ENCODE data around the gene PPIL1.
"Not testable (repeated sequence)": the region's sequence is repeated elsewhere in the genome, so short reads cannot be mapped to it uniquely, and the experiment has no call there.

PPIL1 gene

DNA sequence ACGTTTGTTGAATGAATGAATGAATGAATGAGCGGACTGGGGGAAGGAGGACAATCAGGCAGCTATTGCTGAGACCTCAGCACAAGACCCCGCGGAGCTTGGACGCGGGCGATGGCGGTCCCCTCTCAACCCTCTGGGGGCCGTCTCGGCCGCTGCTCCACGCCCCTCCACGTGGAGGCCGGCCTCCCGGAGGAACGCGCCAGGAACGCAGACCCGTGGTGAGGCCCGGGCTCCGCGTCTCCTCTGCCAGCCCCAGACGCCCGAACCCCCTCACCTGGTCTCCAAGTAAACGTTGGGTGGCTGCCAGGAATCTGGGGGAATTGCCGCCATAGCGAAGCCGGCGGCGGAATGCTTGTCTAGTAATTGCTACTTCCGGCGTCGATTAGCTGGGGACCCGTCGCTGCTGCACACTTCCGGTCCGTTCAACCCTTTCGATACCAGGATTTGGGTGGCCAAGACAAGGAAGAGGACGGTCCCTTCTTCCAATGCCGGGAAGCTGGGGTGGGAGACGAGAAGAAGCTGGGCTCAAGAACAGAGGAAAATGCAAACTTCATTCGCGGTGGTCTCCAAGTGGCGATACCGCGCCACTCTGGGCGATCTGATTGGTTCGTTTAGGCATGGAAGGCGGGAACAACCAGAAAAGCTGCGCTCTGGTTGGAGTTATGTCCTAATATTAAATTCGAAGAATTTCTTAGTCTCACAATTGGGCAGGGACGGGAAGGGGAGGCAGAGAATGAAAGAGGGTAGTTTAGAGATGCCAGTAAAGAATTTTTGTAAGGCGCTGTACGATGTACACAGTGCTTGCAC, at the start of gene PPIL1:
PPIL1 (minus strand) TSS at position 361 of the 807 bp plus-strand sequence; CDS start at position 330, 31 bp downstream.
- peak; percentile 83 to 86 for DNase-seq

DNA sequence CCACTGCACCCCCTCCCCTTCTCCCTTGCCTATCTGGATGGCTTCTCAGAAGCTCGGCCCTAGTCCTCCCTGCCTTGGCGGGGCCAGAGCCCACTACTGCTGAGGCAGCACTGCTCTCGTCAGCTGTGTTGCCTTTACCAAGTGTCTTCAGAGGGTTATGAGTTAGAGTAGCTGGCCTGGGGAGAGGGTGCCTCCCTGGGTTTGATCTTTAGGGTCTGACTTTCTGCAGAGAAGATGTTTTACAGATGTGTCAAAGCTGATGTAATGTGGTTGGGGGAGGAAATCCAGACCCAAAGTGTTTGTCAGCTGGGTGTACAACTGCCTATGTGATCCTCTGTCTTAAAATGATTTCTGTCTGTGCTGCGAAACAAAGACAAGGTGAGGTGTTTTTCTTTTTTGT, 49.5 kb upstream of the PPIL1 start:
- DNase-seq: no peak

DNA sequence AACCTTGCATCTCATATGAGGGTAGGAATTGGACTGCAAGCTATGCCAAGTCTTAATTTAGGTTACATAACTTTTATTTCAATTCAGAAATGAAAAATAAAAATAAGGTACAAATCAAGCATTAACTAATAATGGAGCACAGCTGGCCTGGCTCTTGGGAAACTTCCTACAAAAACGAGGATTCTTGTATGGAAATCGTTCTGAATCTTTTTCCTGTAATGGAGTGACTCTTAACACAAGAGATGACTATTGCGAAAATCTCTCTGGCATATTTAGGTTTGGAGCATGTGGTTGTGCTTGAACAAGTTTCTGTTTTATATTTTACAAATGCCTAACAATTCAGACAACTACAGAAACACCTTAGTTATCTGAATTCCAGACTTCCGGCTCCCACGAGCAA, 45.9 kb upstream of the PPIL1 start:
- DNase-seq: no peak

DNA sequence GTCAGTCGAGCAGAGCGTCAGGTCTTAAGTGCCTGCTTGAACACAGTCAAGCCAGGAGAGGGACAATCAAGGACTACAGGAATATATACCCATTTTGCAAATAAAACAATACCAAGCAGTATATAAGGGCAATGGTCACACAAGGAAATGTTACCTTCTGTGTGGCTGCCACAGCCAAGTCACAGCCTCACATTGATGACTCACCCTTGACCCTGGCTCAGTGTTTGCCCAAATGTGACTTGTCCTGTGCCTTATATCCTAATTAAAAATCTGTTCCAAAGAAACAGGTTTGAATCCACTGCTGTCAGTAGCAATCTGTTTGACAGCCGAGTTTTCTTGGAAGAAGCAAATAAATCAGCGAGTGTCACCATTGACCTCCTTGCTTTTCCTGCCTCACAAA, 45.4 kb upstream of the PPIL1 start:
- DNase-seq: no peak

DNA sequence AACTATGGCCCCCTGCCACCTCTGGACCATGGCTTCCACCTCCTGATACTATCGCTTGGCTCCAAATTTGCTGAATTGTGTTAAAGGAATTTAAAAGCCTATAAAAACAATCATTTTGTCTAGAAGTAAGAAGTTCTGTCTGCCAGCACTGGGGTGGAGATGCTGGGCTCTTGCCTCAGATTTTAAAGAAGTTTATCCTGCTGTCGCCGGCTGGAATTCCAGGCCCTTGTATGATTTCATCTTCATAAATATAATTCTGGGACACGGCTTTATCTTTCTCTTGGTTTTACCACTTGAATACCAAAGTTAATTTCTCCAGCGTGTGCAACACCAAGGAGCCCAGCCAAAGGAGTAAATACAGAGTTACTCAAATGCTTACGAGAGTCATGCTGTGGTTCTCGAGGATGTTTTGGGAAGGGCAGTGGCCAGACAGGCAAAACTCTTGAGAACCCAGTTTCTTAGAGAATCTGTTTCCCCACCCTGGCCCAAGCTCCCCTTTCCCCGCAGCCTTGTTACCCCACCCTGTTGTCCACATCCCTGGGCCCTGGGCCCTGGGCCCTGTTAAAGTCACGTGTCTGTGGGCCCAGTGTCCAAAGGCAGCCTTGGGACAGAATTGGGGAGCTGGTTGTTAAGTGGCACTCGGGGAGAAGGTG, 43.1 kb upstream of the PPIL1 start:
- DNase-seq: no peak

DNA sequence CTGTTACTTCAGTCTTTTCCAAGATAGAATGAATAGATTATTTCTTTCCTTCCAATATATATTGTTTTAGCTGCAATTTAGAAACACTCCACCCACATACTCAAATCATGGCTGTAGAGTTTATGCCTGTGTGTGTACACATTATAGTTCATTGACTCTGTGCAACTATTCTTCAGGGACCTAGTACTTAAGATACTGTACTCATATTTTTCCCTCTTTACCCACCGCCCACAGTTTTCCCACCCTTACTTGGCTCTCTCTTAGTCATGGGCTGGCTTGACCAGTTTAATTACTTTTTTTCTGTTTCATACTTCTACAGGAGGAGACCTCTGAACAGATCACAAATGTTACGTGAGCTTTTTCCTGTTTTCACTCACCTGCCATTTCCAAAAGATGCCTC, 41.5 kb upstream of the PPIL1 start:
- no peak for DNase-seq

DNA sequence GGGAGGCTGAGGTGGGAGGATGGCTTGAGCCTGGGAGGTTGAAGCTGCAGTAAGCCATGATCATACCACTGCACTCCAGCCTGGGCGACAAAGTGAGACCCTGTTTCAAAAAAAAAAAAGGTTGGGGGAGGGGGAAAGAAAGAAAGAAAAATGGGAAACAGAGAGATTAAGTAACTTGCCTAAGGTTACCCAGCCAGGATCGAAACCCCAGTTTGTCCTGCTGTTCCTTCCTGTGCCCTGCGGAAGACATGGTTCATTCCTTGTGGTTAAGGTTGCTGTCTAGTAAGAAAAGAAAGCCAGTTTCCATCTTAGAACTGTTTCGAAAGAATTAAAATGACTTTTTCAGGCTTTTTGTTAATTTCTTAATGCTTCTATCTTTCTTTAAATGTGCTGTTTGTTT, 41.0 kb upstream of the PPIL1 start:
- no peak for DNase-seq

DNA sequence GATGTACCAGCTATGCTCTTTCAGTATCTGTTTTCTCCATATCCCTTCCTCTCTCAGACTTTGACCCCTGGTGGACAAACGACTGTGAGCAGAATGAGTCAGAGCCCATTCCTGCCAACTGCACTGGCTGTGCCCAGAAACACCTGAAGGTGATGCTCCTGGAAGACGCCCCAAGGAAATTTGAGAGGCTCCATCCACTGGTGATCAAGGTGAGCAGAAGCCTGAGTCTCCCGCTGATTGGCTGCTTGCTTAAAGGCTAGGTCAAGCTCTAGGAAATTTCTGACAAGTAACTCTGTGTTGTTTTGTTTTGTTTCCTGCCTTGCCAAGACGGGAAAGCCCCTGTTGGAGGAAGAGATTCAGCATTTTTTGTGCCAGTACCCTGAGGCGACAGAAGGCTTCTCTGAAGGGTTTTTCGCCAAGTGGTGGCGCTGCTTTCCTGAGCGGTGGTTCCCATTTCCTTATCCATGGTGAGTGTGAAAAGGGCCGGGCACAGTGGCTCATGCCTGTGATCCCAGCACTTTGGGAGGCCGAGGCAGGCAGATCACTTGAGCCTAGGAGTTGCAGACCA, 39.7 kb upstream of the PPIL1 start:
- peak in 1 of 2 donors; percentile 3 for DNase-seq

DNA sequence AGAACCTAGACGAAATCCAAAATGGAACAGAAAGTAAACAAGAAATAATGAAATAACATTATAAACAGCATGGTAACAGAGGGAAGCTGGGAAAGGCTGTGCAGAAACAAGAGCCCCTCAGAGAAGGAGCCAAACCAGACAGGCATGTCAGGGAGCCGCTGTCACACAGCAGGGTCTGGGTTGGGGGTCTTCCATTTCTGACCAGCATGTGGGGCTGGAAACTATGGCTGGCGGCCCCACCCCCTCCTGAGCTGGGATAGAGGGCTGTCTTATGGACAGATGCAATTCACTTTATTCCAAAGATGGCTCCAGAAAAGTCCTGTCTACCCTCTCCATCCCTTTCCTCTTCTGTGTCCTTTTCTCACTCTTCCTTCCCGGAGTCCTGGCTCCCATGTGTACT, 38.5 kb upstream of the PPIL1 start:
- no peak for DNase-seq

DNA sequence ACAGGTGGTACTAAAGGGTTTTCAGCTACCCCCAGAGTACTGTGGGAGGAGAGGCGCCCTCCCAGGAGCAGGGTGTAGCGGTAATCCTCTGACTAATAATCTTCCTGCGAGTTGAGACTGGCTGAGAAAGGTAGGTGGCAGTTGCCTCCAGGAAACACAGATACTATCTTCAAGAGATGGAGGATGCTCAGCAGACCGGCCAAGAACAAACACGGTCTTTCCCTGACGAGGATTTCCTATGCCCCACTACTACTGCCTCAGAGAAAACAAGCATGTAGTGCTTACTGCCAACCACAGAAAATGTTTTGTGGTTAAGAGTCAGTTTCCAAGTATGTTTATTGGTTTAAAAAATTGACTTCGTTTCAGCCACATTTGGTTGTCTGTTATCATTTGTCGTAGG, 38.0 kb upstream of the PPIL1 start:
- DNase-seq: peak; percentile 57

DNA sequence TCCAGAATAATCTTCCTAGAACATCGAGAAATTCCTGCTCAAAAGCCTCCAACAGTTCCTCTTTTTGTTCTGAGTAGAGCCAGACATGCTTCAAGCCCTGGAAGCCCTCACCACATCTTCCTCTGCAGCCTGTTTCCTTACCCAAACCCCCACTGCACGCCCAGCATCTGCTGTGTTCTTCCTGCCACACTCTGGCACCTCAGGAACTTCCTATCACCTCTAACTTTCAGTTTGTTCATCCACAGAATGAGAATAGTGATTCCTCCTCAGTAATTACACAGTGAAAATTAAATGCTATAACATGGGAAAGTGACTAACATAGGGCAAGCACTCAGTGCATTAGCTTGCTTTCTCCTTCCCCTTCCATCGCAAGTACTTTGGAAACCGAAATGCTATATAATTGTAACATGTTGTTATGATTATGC, 37.4 kb upstream of the PPIL1 start:
- peak; percentile 40 to 51 for DNase-seq

DNA sequence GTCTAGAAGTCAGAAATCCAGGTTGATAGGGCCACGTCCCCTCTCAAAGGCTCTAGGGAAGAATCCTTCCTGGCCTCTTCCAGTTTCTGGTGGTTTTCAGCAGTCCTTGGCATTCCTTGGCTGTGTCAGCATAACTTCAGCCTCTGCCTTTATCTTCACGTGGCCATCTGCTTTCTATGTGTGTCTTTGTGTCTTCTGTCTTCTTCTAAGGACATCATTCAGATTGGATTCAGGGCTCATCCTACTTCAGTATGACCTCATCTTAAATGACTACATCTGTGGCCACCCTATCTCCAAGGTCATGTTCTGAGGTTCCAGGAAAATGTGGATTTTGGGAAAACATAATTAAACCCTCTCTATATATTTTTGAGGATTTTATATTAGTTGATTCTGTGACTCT, 34.1 kb upstream of the PPIL1 start:
- DNase-seq: no peak

DNA sequence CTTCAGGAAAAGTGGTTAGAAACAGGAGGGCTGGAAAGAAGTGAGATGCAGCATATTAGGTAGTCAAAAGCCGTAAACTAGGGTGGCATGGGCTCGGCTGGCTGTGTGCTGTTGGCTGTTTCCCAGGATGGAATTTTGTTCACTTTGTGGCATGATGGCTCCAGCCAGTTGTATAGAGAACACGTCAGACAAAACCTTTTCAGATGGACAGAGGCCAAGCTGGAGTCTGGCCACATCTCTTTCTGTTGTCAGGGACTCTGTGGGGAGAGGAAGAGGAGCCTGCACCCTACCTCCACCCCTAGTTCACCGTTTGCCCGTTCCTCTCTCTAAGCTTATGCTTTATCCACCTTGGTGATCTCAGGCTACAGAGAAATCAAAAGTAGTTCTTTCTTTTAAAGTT, 33.2 kb upstream of the PPIL1 start:
- DNase-seq: no peak

DNA sequence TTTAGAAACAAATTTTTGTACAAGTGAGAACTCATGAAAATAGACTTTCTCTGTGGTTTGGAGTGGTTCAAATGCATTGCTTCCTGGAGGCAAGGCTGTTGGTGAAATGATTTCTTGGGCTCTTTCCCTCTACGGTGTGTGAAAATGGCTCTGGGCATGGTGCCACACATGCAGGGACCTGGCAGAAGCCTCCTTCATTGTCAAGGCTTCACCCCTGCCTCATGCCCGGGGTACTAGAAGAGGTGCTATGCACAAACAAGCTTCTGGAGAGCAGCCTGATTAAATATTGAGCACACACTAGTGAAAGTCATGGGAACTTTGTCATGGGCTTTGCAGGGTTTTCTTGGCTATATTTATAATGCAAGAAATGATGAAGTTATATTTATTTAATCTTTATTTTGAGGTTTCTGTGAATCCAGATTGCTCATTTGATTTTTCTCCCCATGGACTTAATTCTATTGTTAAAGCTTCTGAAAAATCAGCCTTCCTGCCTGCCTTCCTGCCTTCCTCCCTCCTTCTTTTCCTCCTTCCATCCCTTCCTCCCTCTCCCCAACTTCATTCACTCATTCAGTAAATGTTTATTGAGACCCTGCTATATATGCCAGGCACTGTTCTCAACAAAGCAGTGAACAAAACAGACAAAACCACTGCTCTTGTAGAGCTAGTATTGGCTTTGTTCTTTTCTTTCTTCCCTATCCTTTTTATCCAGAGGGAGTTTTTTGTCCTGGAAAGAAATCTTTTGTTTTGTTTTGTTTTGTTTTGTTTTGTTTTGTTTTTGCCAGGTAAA, 32.1 kb upstream of the PPIL1 start:
- DNase-seq: no peak

DNA sequence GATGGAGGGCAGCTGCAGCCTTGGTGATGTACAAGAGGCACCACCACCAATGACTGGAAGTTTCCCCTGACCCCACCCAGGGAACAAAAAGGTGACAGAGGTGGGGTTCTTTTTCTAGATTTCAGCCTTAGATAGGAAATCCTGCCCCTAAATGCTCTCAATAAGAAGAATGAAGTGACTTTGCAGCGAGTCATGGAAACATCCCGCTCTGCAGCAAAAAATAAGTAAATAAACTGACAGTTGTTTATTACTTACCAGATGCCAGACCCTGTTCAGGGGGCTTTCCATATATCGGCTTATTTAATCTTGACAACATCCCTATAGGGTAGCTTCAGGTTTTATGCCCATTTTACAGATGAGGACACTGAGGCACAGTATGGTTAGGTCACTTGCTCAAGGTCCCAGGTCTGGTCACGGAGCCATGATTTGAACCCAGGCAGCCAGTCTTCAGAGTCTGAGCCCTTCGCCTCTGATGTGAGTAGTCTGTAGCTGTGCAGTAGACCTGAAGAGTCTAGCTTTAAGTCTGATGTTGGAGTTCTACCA, 30.3 kb upstream of the PPIL1 start:
- no peak for DNase-seq

DNA sequence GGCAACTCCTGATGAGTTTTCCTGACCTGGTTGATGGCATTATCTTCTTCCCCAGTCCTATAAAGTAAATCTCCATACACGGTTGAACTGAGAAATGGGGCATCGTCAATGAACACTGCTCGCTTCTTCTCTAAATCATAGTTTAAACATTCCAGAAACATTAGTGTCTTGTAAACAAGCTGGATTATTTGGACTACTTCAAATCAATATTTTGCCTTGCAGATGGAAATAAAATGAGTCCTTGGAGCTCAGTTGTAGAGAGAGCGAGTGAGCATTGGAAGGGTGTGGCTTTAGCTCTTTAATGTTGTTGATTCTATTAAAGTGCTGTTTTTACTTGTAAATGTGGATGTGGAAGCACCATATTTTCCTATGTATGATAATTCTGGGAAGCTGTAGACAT, 29.5 kb upstream of the PPIL1 start:
- no peak for DNase-seq

DNA sequence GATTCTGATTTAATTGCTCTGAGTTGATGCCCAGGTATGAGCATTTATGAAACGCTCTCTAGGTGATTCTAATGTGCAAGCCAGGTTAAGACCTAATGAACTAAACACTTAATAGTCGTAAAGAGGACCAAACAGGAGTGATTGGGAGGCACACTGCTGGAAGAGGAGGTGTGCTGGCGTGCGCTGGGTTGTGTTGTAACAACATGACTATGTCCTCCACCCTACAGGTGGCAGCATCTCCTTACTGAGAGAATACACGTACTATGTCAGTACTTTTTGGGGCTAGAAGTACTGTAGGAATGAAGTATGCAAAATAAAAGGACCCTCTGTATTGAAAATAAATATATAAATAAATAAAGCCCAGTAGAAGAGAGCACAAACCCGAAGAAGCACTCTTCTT, 23.0 kb upstream of the PPIL1 start:
- no peak for DNase-seq

DNA sequence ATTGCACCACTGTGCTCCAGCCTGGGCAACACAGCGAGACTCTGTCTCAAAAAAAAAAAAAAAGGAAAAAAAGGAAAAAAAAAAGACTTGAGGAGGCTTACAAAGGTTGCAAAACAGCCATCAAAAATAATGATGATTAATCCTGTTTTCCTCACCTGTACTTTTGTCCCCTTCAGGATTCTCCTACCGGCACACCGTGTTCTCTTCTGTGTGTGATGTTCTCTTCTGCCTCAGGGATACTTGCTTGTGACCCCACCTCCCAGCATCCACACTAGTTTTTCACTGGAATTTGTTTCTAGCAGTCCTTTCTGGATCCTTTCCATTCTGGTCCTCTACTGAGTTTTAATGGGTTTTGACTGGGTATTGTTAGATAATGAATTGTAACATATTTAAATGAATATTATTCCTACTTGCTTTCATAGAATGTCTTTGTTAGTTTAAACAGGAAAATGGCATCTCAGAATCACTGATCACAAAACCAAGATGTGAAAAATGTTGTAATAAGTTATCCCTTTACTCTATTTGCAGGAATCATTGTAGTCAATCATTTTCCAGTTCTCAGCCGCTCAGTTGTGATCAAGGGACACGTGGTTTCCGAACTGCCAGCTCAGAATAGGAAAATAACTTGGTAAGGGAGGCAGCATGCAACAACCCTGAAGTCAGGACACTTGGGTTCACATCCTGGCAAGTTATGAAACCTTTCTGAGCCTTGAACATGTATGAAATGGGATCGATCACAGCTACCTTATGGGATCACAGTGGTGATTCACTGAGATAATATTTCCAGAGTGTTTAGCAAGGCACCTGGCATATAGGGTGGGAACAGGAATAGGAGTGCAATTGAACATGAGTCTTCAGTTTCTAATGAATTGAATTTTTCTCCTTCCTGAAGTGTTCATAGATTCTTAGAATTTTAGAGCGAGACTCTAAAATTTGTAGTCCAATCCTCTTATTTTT, 19.7 kb upstream of the PPIL1 start:
- no peak for DNase-seq

DNA sequence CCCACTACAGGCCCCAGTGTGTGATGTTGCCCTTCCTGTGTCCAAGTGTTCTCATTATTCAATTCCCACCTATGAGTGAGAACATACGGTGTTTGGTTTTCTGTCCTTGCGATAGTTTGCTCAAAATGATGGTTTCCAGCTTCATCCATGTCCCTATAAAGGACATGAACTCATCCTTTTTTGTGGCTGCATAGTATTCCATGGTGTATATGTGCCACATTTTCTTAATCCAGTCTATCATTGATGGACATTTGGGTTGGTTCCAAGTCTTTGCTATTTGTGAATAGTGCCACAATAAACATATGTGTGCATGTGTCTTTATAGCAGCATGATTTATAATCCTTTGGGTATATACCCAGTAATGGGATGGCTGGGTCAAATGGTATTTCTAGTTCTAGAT, 16.6 kb upstream of the PPIL1 start:
- not testable (repeated sequence) for DNase-seq

DNA sequence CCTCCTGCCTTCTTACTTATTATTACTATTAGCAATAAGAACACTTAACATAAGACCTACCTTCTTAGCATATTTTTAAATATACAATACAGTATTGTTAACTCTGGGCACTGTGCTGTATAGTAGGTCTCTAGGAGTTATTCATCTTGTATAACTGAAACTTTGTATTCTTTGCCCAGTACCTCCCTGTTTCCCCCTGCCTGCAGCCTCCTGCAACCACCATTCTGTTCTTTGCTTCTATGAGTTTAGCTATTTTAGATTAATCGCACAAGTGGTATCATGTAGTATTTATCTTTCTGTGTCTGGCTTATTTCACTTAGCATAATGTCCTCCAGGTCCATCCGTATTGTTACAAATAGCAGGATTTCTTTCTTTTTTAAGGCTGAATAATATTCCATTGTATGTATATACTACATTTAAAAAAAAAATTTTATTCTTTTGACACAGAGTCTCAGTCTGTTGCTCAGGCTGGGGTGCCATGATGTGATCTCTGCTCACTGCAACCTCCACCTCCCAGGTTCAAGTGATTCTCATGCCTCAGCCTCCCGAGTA, 15.6 kb upstream of the PPIL1 start:
- DNase-seq: no peak

DNA sequence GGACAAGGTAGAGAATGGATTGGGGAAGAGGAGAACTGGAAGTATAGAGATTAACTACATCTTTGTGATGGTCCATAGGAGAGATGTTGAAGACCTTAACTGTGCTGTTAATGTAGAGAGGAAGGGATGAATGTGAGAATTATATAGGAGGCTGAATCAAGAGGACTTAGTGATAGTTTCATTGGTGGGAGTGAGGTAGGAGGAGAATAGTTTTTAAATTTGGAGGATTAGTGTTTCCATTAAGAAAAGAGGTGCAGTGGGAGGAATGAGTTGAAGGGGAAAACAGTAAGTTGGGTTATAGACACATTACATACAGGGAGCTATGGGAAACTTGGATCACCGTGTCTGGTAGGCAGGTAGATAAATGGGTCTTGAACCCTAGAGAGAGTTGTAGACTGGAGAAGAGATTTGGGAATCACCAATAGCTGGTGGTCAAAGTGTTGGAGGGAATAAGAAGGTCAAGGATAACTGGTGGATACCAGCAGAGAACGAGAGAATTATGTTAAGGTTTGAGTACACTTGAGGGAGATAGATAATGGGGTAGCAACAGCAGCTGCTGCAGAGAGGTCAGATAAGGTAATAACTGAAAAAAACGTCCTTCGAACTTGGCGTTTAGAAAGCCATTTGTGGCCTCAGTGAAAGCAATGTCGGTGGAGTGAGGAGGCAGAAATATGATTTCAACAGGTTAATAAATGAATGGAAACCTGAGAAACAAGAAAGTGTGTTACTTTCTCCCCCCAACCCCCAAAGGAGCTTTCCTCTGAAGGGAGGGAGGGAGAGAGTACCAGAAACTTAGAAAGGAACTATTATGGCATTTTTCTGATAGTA, 14.3 kb upstream of the PPIL1 start:
- DNase-seq: no peak
